Thoracic aorta (tissue), 2 donors: ENCODE data around the gene PISD. TPM values are rescaled to one million over a fixed set of nuclear protein-coding genes. Genes with fewer than 3 reads are reported as not detected.

ENCODE experiments used
- ATAC-seq: fragments of 150-250 bp; one replicate; pipeline ENCODE4 v1.8.0; 2017; ENCODE audit warnings: low read depth; ENCODE audit not compliant: insufficient number of reproducible peaks, low FRiP score
- DNase-seq: peaks from one replicate; pipeline ENCODE4 v3.0.0-alpha.2; 2020; ENCODE audit warnings: low spot score
- H3K27ac ChIP-seq, 2 donors: fragments of 200-600 bp; sonication (generic); 1 replicate in 1 of 2; 2 replicates in 1 of 2; pipeline ENCODE4 v1.5.1; 2016; ENCODE audit warnings: mild to moderate bottlenecking in 2 of 2, moderate library complexity in 2 of 2
- H3K27me3 ChIP-seq: fragments of 200-600 bp; sonication (generic); replicated peaks from 2 replicates; pipeline ENCODE4 v1.6.0; 2016; ENCODE audit warnings: mild to moderate bottlenecking; ENCODE audit not compliant: insufficient read depth
- H3K36me3 ChIP-seq: fragments of 200-600 bp; sonication (generic); one replicate; pipeline ENCODE4 v1.5.1; 2016
- H3K4me1 ChIP-seq, 2 donors: fragments of 200-600 bp; sonication (generic); 1 replicate in 1 of 2; 2 replicates in 1 of 2; pipeline versions ENCODE4 v1.5.1 to v1.6.0; 2016; ENCODE audit warnings: low read depth in 2 of 2, mild to moderate bottlenecking in 1 of 2; ENCODE audit not compliant: control insufficient read depth in 1 of 2
- H3K4me3 ChIP-seq: fragments of 200-600 bp; sonication (generic); 2 replicates; pipeline ENCODE4 v1.5.1; 2016; ENCODE audit warnings: mild to moderate bottlenecking
- H3K9me3 ChIP-seq: fragments of 200-600 bp; sonication (generic); 2 replicates; pipeline ENCODE4 v1.5.1; 2016
- CTCF ChIP-seq: fragments of 200-600 bp; sonication (generic); IDR thresholded peaks from one replicate; pipeline ENCODE4 v1.5.1; 2019; ENCODE audit warnings: antibody characterized with exemption
- total RNA-seq, 2 donors: library from RNA; depleted of rRNA; stranded (reverse); fragments of >200 nt; gene quantifications; one replicate each; pipeline versions ENCODE4 v1.1.0 to v1.2.3, GENCODE V29; 2016

Gene PISD
- total RNA-seq, 2 donors from 2014 or later: 41.4 to 54.9 TPM

- ATAC-seq: no peak
- no peak for DNase-seq
- Histone ChIP-seq H3K27me3 (no peaks in the 10 kb centered on the region), H3K4me3 (no peak overlapping the region), H3K27ac (no peak overlapping the region), H3K9me3 (no peaks in the 10 kb centered on the region), H3K4me1 (peaks cover 2 to 25% of the 10 kb centered on the region in 2 donors), H3K36me3 (peaks cover 29% of the 10 kb centered on the region)
- no peak for TF ChIP-seq CTCF
Measured at GRCh38 chr22:31622980-31623379, 39.0 kb downstream of the PISD start.

- no peak for TF ChIP-seq CTCF
- no peaks in the 10 kb centered on the region for H3K27me3 ChIP-seq
- no peak overlapping the region for H3K27ac ChIP-seq
- DNase-seq (no peak), ATAC-seq (no peak)
- H3K4me3 ChIP-seq: no peak overlapping the region
- no peaks in the 10 kb centered on the region for H3K9me3 ChIP-seq
- peaks cover 2 to 16% of the 10 kb centered on the region in 2 donors for H3K4me1 ChIP-seq
- peaks cover 32% of the 10 kb centered on the region for H3K36me3 ChIP-seq
Measured at GRCh38 chr22:31621507-31622124, 40.4 kb downstream of the PISD start.

- Histone ChIP-seq H3K4me1 (peaks cover 0 to 9% of the 10 kb centered on the region in 2 donors), H3K9me3 (no peaks in the 10 kb centered on the region), H3K27ac (no peak overlapping the region), H3K27me3 (no peaks in the 10 kb centered on the region), H3K36me3 (peaks cover 32% of the 10 kb centered on the region), H3K4me3 (no peak overlapping the region)
- ATAC-seq (no peak), DNase-seq (no peak)
- no peak for TF ChIP-seq CTCF
Measured at GRCh38 chr22:31620756-31621480, 41.1 kb downstream of the PISD start.

GRCh38 chr22:31619611-31620300, 42.3 kb downstream of the PISD start:
- no peak for TF ChIP-seq CTCF
- no peak overlapping the region for H3K4me3 ChIP-seq
- DNase-seq (no peak), ATAC-seq (no peak)
- no peak overlapping the region for H3K27ac ChIP-seq
- H3K9me3 ChIP-seq: no peaks in the 10 kb centered on the region
- no peaks in the 10 kb centered on the region for H3K27me3 ChIP-seq
- peaks cover 32% of the 10 kb centered on the region for H3K36me3 ChIP-seq
- H3K4me1 ChIP-seq: no peaks in the 10 kb centered on the region

- Histone ChIP-seq H3K9me3 (no peaks in the 10 kb centered on the region), H3K27me3 (no peaks in the 10 kb centered on the region), H3K36me3 (peaks cover 32% of the 10 kb centered on the region), H3K4me3 (no peak overlapping the region), H3K4me1 (no peaks in the 10 kb centered on the region), H3K27ac (no peak overlapping the region)
- no peak for TF ChIP-seq CTCF
- DNase-seq: no peak
- no peak for ATAC-seq
Measured at GRCh38 chr22:31618471-31619176, 43.4 kb downstream of the PISD start.
